HepG2 (cell line): ENCODE data around the gene METTL1. TPM values are rescaled to one million over a fixed set of nuclear protein-coding genes. Genes with fewer than 3 reads are reported as not detected.

Experiments
- ARNT2 ChIP-seq: sonication (generic); formaldehyde crosslinking; IDR thresholded peaks from 2 replicates; pipeline ENCODE4 v1.8.0; 2022; ENCODE audit warnings: mild to moderate bottlenecking, low read depth, missing genetic modification reagents, moderate library complexity
- CCAR2 ChIP-seq: fragments of 200-400 bp; formaldehyde crosslinking; optimal IDR thresholded peaks from 2 replicates; pipeline ENCODE3; 2018; ENCODE audit warnings: low read depth, mild to moderate bottlenecking, low read length, moderate library complexity
- EZH2 ChIP-seq: conservative IDR thresholded peaks from 2 replicates; pipeline ENCODE4 v1.6.1; 2012; ENCODE audit warnings: mild to moderate bottlenecking, low read depth, low read length, moderate library complexity
- FOSL1 ChIP-seq: sonication (generic); formaldehyde crosslinking; IDR thresholded peaks from 2 replicates; pipeline ENCODE4 v1.9.0; 2021; ENCODE audit warnings: missing genetic modification reagents, borderline replicate concordance
- SALL1 ChIP-seq: sonication (generic); formaldehyde crosslinking; IDR thresholded peaks from 2 replicates; pipeline ENCODE4 v1.8.0; 2022; ENCODE audit warnings: mild to moderate bottlenecking, missing genetic modification reagents
- SNAPC2 ChIP-seq: sonication (generic); formaldehyde crosslinking; IDR thresholded peaks from 2 replicates; pipeline ENCODE4 v1.8.1; 2022; ENCODE audit warnings: mild to moderate bottlenecking, missing genetic modification reagents
- ZNF616 ChIP-seq: sonication (generic); formaldehyde crosslinking; IDR thresholded peaks from 2 replicates; pipeline ENCODE4 v1.5.0; 2020; ENCODE audit warnings: low read depth, mild to moderate bottlenecking, missing genetic modification reagents
- ZNF777 ChIP-seq: sonication (generic); formaldehyde crosslinking; IDR thresholded peaks from 2 replicates; pipeline ENCODE4 v1.4.0; 2020; ENCODE audit warnings: missing genetic modification reagents
- ZNF781 ChIP-seq: sonication (generic); formaldehyde crosslinking; IDR thresholded peaks from 2 replicates; pipeline ENCODE4 v1.5.1; 2020; ENCODE audit warnings: borderline replicate concordance, mild to moderate bottlenecking, missing genetic modification reagents; ENCODE audit errors: not compliant biosample characterization
- ZSCAN9 ChIP-seq: IDR thresholded peaks from 2 replicates; pipeline ENCODE4 v1.6.1; 2016; ENCODE audit warnings: borderline replicate concordance
- polyA plus RNA-seq, 8 experiments: library from polyadenylated mRNA; depleted of rRNA in 3 of 8; stranded (reverse) in 7 of 8; unstranded in 1 of 8; fragments of >200 nt; fragmentation: Illumina TruSeq in 4 of 8; extraction: Trizol in 4 of 8; gene quantifications; 2 replicates each; pipeline versions ENCODE4 v1.2.1 to v1.2.3, GENCODE V29; 2011 to 2016; ENCODE audit warnings: low read depth in 4 of 8, missing spikeins in 1 of 8, mixed read lengths in 1 of 8; ENCODE audit not compliant: insufficient read depth in 1 of 8
- total RNA-seq, 5 experiments: library from RNA; depleted of rRNA; stranded (reverse); fragments of >200 nt; fragmentation: Illumina TruSeq; extraction: Trizol; gene quantifications; 2 replicates each; pipeline ENCODE4 v1.2.3, GENCODE V29; 2016; ENCODE audit warnings: low read depth in 1 of 5
- TF ChIP-seq, protein P1 (sequence below): IDR thresholded peaks from 2 replicates; pipeline ENCODE4 v1.6.1; 2016; ENCODE audit warnings: missing compliant biosample characterization, missing genetic modification reagents, borderline replicate concordance
- TF ChIP-seq, protein P2 (sequence below): sonication (generic); formaldehyde crosslinking; IDR thresholded peaks from 2 replicates; pipeline ENCODE4 v1.4.0; 2020; ENCODE audit warnings: missing genetic modification reagents, mild to moderate bottlenecking, borderline replicate concordance
- TF ChIP-seq, protein P3 (sequence below): sonication (generic); formaldehyde crosslinking; IDR thresholded peaks from 2 replicates; pipeline ENCODE4 v1.4.0; 2020; ENCODE audit warnings: mild to moderate bottlenecking, missing genetic modification reagents, borderline replicate concordance
- TF ChIP-seq, protein P4 (sequence below): sonication (generic); formaldehyde crosslinking; IDR thresholded peaks from 2 replicates; pipeline ENCODE4 v1.4.0; 2020; ENCODE audit warnings: missing genetic modification reagents
- TF ChIP-seq, protein P5 (sequence below): sonication (generic); formaldehyde crosslinking; IDR thresholded peaks from 2 replicates; pipeline ENCODE4 v1.4.0; 2020; ENCODE audit warnings: missing genetic modification reagents, borderline replicate concordance

METTL1 gene
- total and polyA plus RNA-seq, 2 of the 13 experiments (the other 11 are each of a cell fraction or from before 2014, with no cell fraction given), result 34.7 to 36.9 TPM

DNA sequence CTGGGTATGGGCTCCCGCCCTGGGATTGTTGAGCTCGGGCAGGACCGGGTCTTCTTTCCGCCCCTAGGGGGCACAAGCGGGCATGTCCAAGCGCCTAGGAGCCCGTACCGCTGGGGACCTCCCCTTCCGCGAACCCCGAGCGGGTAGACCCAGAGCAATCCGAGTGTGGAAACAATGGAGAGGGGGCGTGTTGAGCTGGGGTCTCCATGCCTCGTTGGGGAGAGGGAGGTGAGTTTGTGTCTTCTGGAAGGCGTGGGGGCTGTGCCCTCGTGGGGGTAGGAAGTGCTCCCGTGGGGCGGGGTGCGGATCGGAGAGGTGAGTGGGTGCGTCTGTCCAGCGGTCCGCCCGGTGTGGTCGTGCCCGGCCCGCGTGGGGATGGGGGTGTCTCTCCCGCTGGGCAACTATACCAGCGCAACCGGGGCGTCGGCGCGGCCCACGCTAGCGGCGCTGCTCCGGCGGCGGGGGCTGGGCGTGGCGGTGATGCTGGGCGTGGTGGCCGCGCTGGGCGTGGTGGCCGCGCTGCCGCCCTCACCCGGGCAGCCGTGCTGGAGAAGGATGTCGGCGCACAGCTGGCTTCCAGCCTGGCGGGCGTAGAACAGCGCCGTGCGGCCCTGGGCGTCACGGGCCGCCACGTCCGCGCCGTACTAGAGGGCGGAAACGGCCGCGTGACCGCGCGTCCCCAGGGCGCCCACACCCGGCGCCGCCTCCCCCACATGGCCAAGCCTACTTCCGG lies 45.6 kb downstream of the METTL1 start (continued):
- no peak for TF ChIP-seq FOSL1 (CRISPR knock-in tag)
- TF ChIP-seq, protein P1, sequence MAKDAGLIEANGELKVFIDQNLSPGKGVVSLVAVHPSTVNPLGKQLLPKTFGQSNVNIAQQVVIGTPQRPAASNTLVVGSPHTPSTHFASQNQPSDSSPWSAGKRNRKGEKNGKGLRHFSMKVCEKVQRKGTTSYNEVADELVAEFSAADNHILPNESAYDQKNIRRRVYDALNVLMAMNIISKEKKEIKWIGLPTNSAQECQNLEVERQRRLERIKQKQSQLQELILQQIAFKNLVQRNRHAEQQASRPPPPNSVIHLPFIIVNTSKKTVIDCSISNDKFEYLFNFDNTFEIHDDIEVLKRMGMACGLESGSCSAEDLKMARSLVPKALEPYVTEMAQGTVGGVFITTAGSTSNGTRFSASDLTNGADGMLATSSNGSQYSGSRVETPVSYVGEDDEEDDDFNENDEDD (CRISPR knock-in tag), result peak; percentile 59; the same call in 1 of the 2 replicates
- TF ChIP-seq ZSCAN9 (CRISPR knock-in tag), result no peak
- TF ChIP-seq SNAPC2 (CRISPR knock-in tag), result no peak
- no peak for TF ChIP-seq ZNF616 (CRISPR knock-in tag)
- TF ChIP-seq, protein P2, sequence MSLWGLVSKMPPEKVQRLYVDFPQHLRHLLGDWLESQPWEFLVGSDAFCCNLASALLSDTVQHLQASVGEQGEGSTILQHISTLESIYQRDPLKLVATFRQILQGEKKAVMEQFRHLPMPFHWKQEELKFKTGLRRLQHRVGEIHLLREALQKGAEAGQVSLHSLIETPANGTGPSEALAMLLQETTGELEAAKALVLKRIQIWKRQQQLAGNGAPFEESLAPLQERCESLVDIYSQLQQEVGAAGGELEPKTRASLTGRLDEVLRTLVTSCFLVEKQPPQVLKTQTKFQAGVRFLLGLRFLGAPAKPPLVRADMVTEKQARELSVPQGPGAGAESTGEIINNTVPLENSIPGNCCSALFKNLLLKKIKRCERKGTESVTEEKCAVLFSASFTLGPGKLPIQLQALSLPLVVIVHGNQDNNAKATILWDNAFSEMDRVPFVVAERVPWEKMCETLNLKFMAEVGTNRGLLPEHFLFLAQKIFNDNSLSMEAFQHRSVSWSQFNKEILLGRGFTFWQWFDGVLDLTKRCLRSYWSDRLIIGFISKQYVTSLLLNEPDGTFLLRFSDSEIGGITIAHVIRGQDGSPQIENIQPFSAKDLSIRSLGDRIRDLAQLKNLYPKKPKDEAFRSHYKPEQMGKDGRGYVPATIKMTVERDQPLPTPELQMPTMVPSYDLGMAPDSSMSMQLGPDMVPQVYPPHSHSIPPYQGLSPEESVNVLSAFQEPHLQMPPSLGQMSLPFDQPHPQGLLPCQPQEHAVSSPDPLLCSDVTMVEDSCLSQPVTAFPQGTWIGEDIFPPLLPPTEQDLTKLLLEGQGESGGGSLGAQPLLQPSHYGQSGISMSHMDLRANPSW (CRISPR knock-in tag), result no peak
- TF ChIP-seq CCAR2, result no peak
- TF ChIP-seq, protein P3, sequence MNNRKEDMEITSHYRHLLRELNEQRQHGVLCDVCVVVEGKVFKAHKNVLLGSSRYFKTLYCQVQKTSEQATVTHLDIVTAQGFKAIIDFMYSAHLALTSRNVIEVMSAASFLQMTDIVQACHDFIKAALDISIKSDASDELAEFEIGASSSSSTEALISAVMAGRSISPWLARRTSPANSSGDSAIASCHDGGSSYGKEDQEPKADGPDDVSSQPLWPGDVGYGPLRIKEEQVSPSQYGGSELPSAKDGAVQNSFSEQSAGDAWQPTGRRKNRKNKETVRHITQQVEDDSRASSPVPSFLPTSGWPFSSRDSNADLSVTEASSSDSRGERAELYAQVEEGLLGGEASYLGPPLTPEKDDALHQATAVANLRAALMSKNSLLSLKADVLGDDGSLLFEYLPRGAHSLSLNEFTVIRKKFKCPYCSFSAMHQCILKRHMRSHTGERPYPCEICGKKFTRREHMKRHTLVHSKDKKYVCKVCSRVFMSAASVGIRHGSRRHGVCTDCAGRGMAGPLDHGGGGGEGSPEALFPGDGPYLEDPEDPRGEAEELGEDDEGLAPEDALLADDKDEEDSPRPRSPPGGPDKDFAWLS (CRISPR knock-in tag), result no peak
- no peak for TF ChIP-seq EZH2
- TF ChIP-seq, protein P4, sequence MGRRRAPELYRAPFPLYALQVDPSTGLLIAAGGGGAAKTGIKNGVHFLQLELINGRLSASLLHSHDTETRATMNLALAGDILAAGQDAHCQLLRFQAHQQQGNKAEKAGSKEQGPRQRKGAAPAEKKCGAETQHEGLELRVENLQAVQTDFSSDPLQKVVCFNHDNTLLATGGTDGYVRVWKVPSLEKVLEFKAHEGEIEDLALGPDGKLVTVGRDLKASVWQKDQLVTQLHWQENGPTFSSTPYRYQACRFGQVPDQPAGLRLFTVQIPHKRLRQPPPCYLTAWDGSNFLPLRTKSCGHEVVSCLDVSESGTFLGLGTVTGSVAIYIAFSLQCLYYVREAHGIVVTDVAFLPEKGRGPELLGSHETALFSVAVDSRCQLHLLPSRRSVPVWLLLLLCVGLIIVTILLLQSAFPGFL (CRISPR knock-in tag), result no peak
- peak; percentile 72 for TF ChIP-seq ARNT2 (CRISPR knock-in tag)
- peak; percentile 25; the same call in 1 of the 2 replicates for TF ChIP-seq SALL1 (CRISPR knock-in tag)
- TF ChIP-seq ZNF781 (CRISPR knock-in tag), result no peak
- TF ChIP-seq, protein P5, sequence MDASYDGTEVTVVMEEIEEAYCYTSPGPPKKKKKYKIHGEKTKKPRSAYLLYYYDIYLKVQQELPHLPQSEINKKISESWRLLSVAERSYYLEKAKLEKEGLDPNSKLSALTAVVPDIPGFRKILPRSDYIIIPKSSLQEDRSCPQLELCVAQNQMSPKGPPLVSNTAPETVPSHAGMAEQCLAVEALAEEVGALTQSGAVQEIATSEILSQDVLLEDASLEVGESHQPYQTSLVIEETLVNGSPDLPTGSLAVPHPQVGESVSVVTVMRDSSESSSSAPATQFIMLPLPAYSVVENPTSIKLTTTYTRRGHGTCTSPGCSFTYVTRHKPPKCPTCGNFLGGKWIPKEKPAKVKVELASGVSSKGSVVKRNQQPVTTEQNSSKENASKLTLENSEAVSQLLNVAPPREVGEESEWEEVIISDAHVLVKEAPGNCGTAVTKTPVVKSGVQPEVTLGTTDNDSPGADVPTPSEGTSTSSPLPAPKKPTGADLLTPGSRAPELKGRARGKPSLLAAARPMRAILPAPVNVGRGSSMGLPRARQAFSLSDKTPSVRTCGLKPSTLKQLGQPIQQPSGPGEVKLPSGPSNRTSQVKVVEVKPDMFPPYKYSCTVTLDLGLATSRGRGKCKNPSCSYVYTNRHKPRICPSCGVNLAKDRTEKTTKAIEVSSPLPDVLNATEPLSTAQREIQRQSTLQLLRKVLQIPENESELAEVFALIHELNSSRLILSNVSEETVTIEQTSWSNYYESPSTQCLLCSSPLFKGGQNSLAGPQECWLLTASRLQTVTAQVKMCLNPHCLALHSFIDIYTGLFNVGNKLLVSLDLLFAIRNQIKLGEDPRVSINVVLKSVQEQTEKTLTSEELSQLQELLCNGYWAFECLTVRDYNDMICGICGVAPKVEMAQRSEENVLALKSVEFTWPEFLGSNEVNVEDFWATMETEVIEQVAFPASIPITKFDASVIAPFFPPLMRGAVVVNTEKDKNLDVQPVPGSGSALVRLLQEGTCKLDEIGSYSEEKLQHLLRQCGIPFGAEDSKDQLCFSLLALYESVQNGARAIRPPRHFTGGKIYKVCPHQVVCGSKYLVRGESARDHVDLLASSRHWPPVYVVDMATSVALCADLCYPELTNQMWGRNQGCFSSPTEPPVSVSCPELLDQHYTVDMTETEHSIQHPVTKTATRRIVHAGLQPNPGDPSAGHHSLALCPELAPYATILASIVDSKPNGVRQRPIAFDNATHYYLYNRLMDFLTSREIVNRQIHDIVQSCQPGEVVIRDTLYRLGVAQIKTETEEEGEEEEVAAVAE, result no peak; the same call in 1 of the 2 replicates
- peak; percentile 85 for TF ChIP-seq ZNF777 (CRISPR knock-in tag)
